IMR-90 (cell line): ENCODE data around the gene ANO1. TPM values are rescaled to one million over a fixed set of nuclear protein-coding genes. Genes with fewer than 3 reads are reported as not detected.

Experiments
- ATAC-seq: fragments of 200-7000 bp; cut with Tn5 transposase; 2 replicates; pipeline ENCODE4 v1.9.1; 2020; ENCODE audit warnings: low read depth, mild to moderate bottlenecking, moderate library complexity
- BruUV-seq: library from RNA; stranded (reverse); fragments of 400-500 nt; replicated peaks from 2 replicates; lab custom pipeline; 2021; lab: Mats Ljungman, UMichigan
- CTCF ChIA-PET: fragments of 300-600 bp; formaldehyde crosslinking; extraction: SDS; loops from one replicate; lab custom pipeline; 2021; ENCODE audit warnings: antibody characterized with exemption; lab: Yijun Ruan, JAX
- POLR2A ChIA-PET: fragments of 300-600 bp; sonication (Branson Sonifier 250); formaldehyde crosslinking; loops from one replicate; lab custom pipeline; 2022; ENCODE audit warnings: antibody characterized with exemption; ENCODE audit not compliant: unreplicated experiment; lab: Charles Lee
- DNase-seq: peaks from one replicate; pipeline ENCODE4 v3.0.0; 2013
- H2AFZ ChIP-seq: replicated peaks from 2 replicates; pipeline ENCODE3; 2013; ENCODE audit warnings: low read length, mild to moderate bottlenecking; ENCODE audit not compliant: poor library complexity
- H2AK5ac ChIP-seq: 2 replicates; pipeline ENCODE4 v1.6.1; 2013; ENCODE audit warnings: low read depth, low read length, inconsistent platforms
- H2AK9ac ChIP-seq: replicated peaks from 2 replicates; pipeline ENCODE3; 2013; ENCODE audit warnings: mild to moderate bottlenecking, low read depth, low read length, moderate library complexity; ENCODE audit not compliant: poor library complexity
- H2BK120ac ChIP-seq: 2 replicates; pipeline ENCODE4 v1.6.1; 2013; ENCODE audit warnings: low read depth, low read length, inconsistent platforms
- H2BK15ac ChIP-seq: 3 replicates; pipeline ENCODE4 v1.6.1; 2013; ENCODE audit warnings: low read depth, low read length, inconsistent platforms
- H2BK20ac ChIP-seq: 2 replicates; pipeline ENCODE4 v1.6.1; 2013; ENCODE audit warnings: low read depth, mild to moderate bottlenecking, inconsistent platforms, low read length, moderate library complexity
- H2BK5ac ChIP-seq: 2 replicates; pipeline ENCODE4 v1.6.1; 2013; ENCODE audit warnings: mild to moderate bottlenecking, low read depth, low read length, inconsistent platforms; ENCODE audit not compliant: poor library complexity, severe bottlenecking
- H3K14ac ChIP-seq: replicated peaks from 2 replicates; pipeline ENCODE4 v1.6.1; 2013; ENCODE audit warnings: low read depth, low read length, inconsistent platforms
- H3K18ac ChIP-seq: 2 replicates; pipeline ENCODE4 v1.6.1; 2013; ENCODE audit warnings: low read depth, low read length, control low read depth
- H3K23ac ChIP-seq: 2 replicates; pipeline ENCODE4 v1.6.1; 2013; ENCODE audit warnings: low read depth, low read length, inconsistent platforms
- H3K27ac ChIP-seq: 2 replicates; pipeline ENCODE4 v1.5.1; 2013; ENCODE audit warnings: mild to moderate bottlenecking, control low read depth, low read length; ENCODE audit not compliant: insufficient read depth
- H3K27me3 ChIP-seq: 2 replicates; pipeline ENCODE4 v1.6.1; 2013; ENCODE audit warnings: low read length; ENCODE audit not compliant: control insufficient read depth, insufficient read depth
- H3K36me3 ChIP-seq: 2 replicates; pipeline ENCODE4 v1.6.1; 2013; ENCODE audit warnings: low read length, mixed read lengths; ENCODE audit not compliant: control insufficient read depth, insufficient read depth
- H3K4ac ChIP-seq: 2 replicates; pipeline ENCODE4 v1.6.1; 2013; ENCODE audit warnings: low read depth, low read length, inconsistent platforms
- H3K4me1 ChIP-seq: 2 replicates; pipeline ENCODE4 v1.6.1; 2013; ENCODE audit warnings: low read length, mixed read lengths; ENCODE audit not compliant: control insufficient read depth, insufficient read depth
- H3K4me2 ChIP-seq: 2 replicates; pipeline ENCODE4 v1.6.1; 2013; ENCODE audit warnings: low read depth, mild to moderate bottlenecking, control low read depth, low read length, moderate library complexity
- H3K4me3 ChIP-seq: 2 replicates; pipeline ENCODE4 v1.5.1; 2013; ENCODE audit warnings: low read depth, mild to moderate bottlenecking, control low read depth, low read length, moderate library complexity; ENCODE audit not compliant: insufficient read depth
- H3K56ac ChIP-seq: 2 replicates; pipeline ENCODE4 v1.6.1; 2013; ENCODE audit warnings: low read length, inconsistent platforms; ENCODE audit not compliant: insufficient read depth; ENCODE audit errors: extremely low read depth
- H3K79me1 ChIP-seq, 2 experiments: 2 replicates each; pipeline ENCODE4 v1.6.1; 2013; ENCODE audit warnings: low read length in 2 of 2, inconsistent platforms in 1 of 2, low read depth in 1 of 2
- H3K9ac ChIP-seq: 2 replicates; pipeline ENCODE4 v1.6.1; 2013; ENCODE audit warnings: low read depth, low read length, control low read depth
- H3K9me1 ChIP-seq: 2 replicates; pipeline ENCODE4 v1.6.1; 2013; ENCODE audit warnings: low read length, inconsistent platforms; ENCODE audit not compliant: insufficient read depth
- H3K9me3 ChIP-seq: 2 replicates; pipeline ENCODE4 v1.6.1; 2013; ENCODE audit warnings: low read length; ENCODE audit not compliant: control insufficient read depth, insufficient read depth
- H4K20me1 ChIP-seq: 2 replicates; pipeline ENCODE4 v1.6.1; 2013; ENCODE audit warnings: low read length, inconsistent platforms; ENCODE audit not compliant: insufficient read depth
- H4K5ac ChIP-seq: 2 replicates; pipeline ENCODE4 v1.6.1; 2013; ENCODE audit warnings: mild to moderate bottlenecking, low read depth, low read length, control low read depth
- H4K8ac ChIP-seq, 2 experiments: 2 replicates each; pipeline ENCODE4 v1.6.1; 2013; ENCODE audit warnings: low read depth in 2 of 2, low read length in 2 of 2, control low read depth in 1 of 2, inconsistent platforms in 1 of 2
- H4K91ac ChIP-seq: 2 replicates; pipeline ENCODE4 v1.6.1; 2013; ENCODE audit warnings: low read depth, low read length, inconsistent platforms; ENCODE audit not compliant: insufficient read depth
- BHLHE40 ChIP-seq: fragments of 150-350 bp; IDR thresholded peaks from 2 replicates; pipeline ENCODE4 v1.6.1; 2016; ENCODE audit warnings: mild to moderate bottlenecking, low read depth, low read length
- CEBPB ChIP-seq: IDR thresholded peaks from 2 replicates; pipeline ENCODE4 v1.6.1; 2012; ENCODE audit warnings: low read depth, low read length, improper control_type of control experiment
- CHD1 ChIP-seq: IDR thresholded peaks from 2 replicates; pipeline ENCODE4 v1.6.1; 2012; ENCODE audit warnings: low read depth, low read length, improper control_type of control experiment
- MAFK ChIP-seq: IDR thresholded peaks from 2 replicates; pipeline ENCODE4 v1.6.1; 2012; ENCODE audit warnings: low read depth, low read length, improper control_type of control experiment
- MAZ ChIP-seq: IDR thresholded peaks from 2 replicates; pipeline ENCODE4 v1.6.1; 2012; ENCODE audit warnings: low read depth, mild to moderate bottlenecking, low read length, improper control_type of control experiment, moderate library complexity, borderline replicate concordance
- NFE2L2 ChIP-seq: fragments of 150-350 bp; IDR thresholded peaks from 2 replicates; pipeline ENCODE4 v1.6.1; 2016; ENCODE audit warnings: low read depth, mild to moderate bottlenecking, low read length
- POLR2A ChIP-seq: IDR thresholded peaks from 2 replicates; pipeline ENCODE4 v1.6.1; 2012; ENCODE audit warnings: mild to moderate bottlenecking, low read depth, low read length
- RAD21 ChIP-seq: IDR thresholded peaks from 2 replicates; pipeline ENCODE4 v1.6.1; 2012; ENCODE audit warnings: low read length, improper control_type of control experiment
- RCOR1 ChIP-seq: IDR thresholded peaks from 2 replicates; pipeline ENCODE4 v1.6.1; 2012; ENCODE audit warnings: mild to moderate bottlenecking, low read length, improper control_type of control experiment; ENCODE audit not compliant: insufficient replicate concordance
- SMC3 ChIP-seq: fragments of 150-350 bp; IDR thresholded peaks from 2 replicates; pipeline ENCODE4 v1.6.1; 2016; ENCODE audit warnings: low read depth, mild to moderate bottlenecking, antibody characterized with exemption, low read length, moderate library complexity
- WGBS, 2 experiments: methylation state at CpG; one replicate each; pipeline versions ENCODE4 v1.1.5 to v1.1.7; 2013; ENCODE audit warnings: missing lambda C conversion rate in 2 of 2; ENCODE audit not compliant: insufficient read length in 1 of 2; ENCODE audit errors: extremely low coverage in 2 of 2; 5-methylcytosine and 5-hydroxymethylcytosine counted together
- dilution Hi-C: fragments of 300-500 bp; cut with HindIII; formaldehyde crosslinking; loops from one replicate; pipeline ENCODE4 v1.14.3; 2018; ENCODE audit warnings: low sequenced_read_pairs; ENCODE audit not compliant: unreplicated experiment
- in situ Hi-C: fragments of 300-500 bp; cut with MboI; formaldehyde crosslinking; loops from 3 replicates; pipeline ENCODE4 v1.14.3; 2019; ENCODE audit warnings: low sequenced_read_pairs, inconsistent platforms, mixed read lengths
- intact Hi-C: fragments of 100-400 bp; cut with micrococcal nuclease; formaldehyde crosslinking; loops from 2 replicates; pipeline ENCODE4 v1.10.0; 2022
- polyA plus RNA-seq, 3 experiments: library from polyadenylated mRNA; depleted of rRNA; stranded (reverse); fragments of >200 nt; gene quantifications; 2 replicates each; pipeline ENCODE4 v1.2.3, GENCODE V29; 2012; ENCODE audit warnings: low replicate concordance in 1 of 3
- total RNA-seq: library from RNA; depleted of rRNA; stranded (reverse); fragments of >200 nt; gene quantifications from 2 replicates; pipeline ENCODE4 v1.2.3, GENCODE V29; 2012
- TF ChIP-seq, protein P1 (sequence below): fragments of 150-350 bp; IDR thresholded peaks from 2 replicates; pipeline ENCODE4 v1.6.1; 2016; ENCODE audit warnings: low read depth, mild to moderate bottlenecking, low read length, moderate library complexity, borderline replicate concordance
- TF ChIP-seq, protein P2 (sequence below): conservative IDR thresholded peaks from 2 replicates; pipeline ENCODE4 v1.5.1; 2012; ENCODE audit warnings: mild to moderate bottlenecking, low read depth, low read length, improper control_type of control experiment

ANO1 gene
- total and polyA plus RNA-seq, 2 of the 4 experiments (the other 2 are of a cell fraction): 4.1 to 10.7 TPM

DNA sequence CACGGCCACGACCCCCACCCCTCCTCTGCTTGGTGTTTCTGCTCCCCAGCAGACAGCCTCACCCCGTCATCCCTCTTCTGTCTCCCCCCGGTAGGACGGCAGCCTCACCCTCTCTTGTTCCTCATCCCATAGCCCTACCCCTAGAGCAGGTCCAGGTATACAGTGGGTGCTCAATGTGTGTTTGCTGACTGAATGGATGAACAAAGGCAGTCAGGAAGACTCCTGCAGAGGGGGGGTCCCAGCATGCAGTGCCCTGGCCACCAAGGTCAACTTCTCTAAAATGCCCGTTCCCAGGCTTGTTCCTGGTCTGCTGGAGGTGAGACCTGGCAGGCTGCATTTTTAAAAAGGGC lies 90.3 kb downstream of the ANO1 start:
- WGBS, 2 experiments: no CpG with 5 or more reads among the region's 6 CpGs
- Histone ChIP-seq H3K23ac (no peak overlapping the region), H3K27ac (no peak overlapping the region), H3K56ac (no peak overlapping the region), H3K18ac (no peak overlapping the region), H4K5ac (no peak overlapping the region), H2AK9ac (no peak overlapping the region), H4K8ac (no peak overlapping the region), H3K4me2 (no peak overlapping the region), H3K9me3 (no peaks in the 10 kb centered on the region), H4K91ac (no peak overlapping the region), H3K36me3 (peaks cover 26% of the 10 kb centered on the region; the same call in 1 of the 2 replicates), H3K4me3 (no peak overlapping the region), H2BK15ac (no peak overlapping the region), H3K4ac (no peak overlapping the region), H2AFZ (no peak overlapping the region), H3K9ac (no peak overlapping the region), H3K4me1 (no peaks in the 10 kb centered on the region), H3K9me1 (no peaks in the 10 kb centered on the region), H3K27me3 (no peaks in the 10 kb centered on the region), H2AK5ac (no peak overlapping the region), H4K20me1 (no peaks in the 10 kb centered on the region), H2BK120ac (no peak overlapping the region), H3K79me1 (no peaks in the 10 kb centered on the region), H2BK20ac (no peak overlapping the region), H3K14ac (no peak overlapping the region), H2BK5ac (no peak overlapping the region)
- TF ChIP-seq RAD21 (no peak), BHLHE40 (no peak), CHD1 (no peak), NFE2L2 (no peak), RCOR1 (no peak), CEBPB (no peak), MAFK (no peak), SMC3 (no peak), MAZ (no peak), POLR2A (no peak)
- TF ChIP-seq, protein P1, sequence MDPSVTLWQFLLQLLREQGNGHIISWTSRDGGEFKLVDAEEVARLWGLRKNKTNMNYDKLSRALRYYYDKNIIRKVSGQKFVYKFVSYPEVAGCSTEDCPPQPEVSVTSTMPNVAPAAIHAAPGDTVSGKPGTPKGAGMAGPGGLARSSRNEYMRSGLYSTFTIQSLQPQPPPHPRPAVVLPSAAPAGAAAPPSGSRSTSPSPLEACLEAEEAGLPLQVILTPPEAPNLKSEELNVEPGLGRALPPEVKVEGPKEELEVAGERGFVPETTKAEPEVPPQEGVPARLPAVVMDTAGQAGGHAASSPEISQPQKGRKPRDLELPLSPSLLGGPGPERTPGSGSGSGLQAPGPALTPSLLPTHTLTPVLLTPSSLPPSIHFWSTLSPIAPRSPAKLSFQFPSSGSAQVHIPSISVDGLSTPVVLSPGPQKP: no peak
- TF ChIP-seq, protein P2, sequence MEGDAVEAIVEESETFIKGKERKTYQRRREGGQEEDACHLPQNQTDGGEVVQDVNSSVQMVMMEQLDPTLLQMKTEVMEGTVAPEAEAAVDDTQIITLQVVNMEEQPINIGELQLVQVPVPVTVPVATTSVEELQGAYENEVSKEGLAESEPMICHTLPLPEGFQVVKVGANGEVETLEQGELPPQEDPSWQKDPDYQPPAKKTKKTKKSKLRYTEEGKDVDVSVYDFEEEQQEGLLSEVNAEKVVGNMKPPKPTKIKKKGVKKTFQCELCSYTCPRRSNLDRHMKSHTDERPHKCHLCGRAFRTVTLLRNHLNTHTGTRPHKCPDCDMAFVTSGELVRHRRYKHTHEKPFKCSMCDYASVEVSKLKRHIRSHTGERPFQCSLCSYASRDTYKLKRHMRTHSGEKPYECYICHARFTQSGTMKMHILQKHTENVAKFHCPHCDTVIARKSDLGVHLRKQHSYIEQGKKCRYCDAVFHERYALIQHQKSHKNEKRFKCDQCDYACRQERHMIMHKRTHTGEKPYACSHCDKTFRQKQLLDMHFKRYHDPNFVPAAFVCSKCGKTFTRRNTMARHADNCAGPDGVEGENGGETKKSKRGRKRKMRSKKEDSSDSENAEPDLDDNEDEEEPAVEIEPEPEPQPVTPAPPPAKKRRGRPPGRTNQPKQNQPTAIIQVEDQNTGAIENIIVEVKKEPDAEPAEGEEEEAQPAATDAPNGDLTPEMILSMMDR: no peak
- no TSS peak for BruUV-seq
- ATAC-seq: no peak
- in situ Hi-C loops: no loop called here
- DNase-seq: no peak
- ChIA-PET POLR2A (no interaction called here), CTCF (no interaction called here)
- intact Hi-C loops: no loop called here
- dilution Hi-C loops: loop anchor here (25.0 kb wide), 1 partner anchor 256 kb away; no protein-coding TSS in a partner anchor
